GM20000 (cell line): ENCODE measurements around the gene HHAT.

ENCODE experiments used
- DNase-seq: peaks from one replicate; pipeline ENCODE4 v3.0.0; 2012; ENCODE audit warnings: low spot score
- TF ChIP-seq, protein P1 (sequence below): IDR thresholded peaks from 2 replicates; pipeline ENCODE4 v1.5.1; 2012; ENCODE audit warnings: mild to moderate bottlenecking, control low read depth; ENCODE audit errors: extremely low read depth, missing control alignments

HHAT gene

DNA sequence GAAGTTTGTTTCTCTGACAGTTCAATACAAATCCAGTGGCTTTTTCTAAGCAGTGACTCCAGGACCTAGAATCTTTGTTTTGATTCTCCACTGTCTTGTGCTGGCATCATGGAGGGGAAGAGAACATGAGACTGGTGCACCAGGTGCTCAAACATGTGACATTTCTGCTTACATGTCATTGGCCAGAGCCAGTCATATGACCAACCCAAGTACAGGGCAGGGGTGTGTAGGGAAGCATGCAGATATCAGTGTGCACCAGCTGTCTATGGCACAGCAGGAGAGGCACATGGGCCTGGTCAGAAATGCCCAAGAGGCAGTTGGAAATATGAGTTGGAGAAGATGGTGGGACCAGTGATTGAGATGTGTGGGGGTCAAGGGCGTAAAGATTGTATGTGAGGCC is 297.0 kb downstream of the HHAT start:
- TF ChIP-seq, protein P1, sequence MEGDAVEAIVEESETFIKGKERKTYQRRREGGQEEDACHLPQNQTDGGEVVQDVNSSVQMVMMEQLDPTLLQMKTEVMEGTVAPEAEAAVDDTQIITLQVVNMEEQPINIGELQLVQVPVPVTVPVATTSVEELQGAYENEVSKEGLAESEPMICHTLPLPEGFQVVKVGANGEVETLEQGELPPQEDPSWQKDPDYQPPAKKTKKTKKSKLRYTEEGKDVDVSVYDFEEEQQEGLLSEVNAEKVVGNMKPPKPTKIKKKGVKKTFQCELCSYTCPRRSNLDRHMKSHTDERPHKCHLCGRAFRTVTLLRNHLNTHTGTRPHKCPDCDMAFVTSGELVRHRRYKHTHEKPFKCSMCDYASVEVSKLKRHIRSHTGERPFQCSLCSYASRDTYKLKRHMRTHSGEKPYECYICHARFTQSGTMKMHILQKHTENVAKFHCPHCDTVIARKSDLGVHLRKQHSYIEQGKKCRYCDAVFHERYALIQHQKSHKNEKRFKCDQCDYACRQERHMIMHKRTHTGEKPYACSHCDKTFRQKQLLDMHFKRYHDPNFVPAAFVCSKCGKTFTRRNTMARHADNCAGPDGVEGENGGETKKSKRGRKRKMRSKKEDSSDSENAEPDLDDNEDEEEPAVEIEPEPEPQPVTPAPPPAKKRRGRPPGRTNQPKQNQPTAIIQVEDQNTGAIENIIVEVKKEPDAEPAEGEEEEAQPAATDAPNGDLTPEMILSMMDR = no peak
- DNase-seq = no peak

DNA sequence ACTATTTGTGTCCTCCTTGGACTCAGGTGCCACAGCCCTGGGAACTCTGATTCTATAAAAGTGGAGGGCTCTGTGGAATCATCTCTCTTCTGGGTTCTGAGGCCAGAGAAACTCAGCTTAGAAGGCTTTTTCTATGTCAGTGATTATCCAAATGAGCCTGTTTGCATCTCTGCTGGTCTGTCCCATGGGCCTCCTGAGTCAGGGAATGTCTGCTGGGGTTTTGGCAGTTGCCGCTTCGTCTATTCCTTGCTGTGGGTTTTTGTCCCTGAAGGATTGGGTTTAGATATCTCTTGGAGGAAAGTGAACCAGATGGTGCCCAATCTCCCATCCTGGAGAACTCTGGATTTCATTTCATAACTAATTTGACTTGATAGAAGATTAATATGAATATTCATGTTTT is 297.6 kb downstream of the HHAT start:
- no peak for DNase-seq

DNA sequence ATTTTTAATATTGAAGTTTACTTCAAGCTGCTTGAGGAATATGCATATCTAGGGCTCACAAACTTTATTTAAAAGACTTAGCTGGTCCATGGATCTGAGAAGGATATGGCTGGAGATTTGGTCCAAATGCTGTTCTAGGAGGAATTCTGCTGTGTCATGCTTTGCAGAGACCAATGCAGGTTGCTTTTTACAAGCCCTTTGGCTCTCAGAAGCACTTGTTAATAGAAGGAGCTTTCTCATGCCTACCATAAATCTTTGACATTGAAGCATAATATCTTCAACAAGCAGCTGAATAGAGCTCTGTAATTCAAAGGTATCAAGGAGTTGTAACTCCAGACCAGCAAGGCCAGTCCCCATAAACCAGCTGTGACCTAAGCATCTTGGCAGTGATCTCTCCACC is 299.1 kb downstream of the HHAT start:
- DNase-seq = no peak
- TF ChIP-seq, protein P1 = no peak

More for the DNA sequence above, 297.6 kb downstream of the HHAT start:
- TF ChIP-seq, protein P1 = no peak

DNA sequence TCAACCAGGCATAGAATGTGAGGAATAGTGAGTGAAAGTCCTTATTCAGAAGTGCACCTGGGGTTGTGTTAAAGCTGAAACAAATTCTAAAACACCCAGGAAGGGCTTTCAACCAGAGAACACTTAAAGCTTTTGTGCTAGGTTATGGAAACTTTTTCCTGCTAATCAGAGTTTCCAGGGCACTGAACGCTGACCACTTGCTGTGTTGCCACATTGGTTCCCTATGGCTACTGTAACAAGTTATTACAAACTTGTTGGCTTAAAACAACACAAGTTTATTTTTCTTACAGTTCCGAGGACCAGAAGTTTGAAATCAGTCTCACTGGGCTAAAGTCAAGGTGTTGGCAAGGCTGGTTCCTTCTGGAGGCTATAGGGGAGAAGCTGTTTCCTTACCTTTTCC is 300.6 kb downstream of the HHAT start:
- no peak for DNase-seq

DNA sequence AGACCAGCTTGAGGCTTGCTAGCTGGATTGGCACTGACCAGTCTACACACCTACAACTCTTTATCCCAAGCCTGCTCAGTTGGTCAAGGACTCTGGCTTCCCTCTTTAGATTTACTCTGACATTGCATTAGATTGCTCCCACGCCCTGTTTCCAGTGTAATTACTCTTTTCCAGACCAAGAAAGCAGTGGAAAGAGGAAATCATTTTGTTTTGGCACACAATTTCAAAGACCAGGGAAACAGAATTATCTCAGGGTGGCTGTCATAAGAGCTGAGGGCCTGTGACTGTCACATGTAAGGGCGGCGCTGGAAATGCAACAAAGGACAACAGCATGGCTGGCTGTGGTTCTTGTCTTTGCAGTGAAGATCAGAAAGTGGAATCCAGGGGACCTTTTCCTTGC is 302.7 kb downstream of the HHAT start:
- TF ChIP-seq, protein P1 = no peak
- DNase-seq = no peak

More for the DNA sequence above, 300.6 kb downstream of the HHAT start:
- TF ChIP-seq, protein P1 = no peak

DNA sequence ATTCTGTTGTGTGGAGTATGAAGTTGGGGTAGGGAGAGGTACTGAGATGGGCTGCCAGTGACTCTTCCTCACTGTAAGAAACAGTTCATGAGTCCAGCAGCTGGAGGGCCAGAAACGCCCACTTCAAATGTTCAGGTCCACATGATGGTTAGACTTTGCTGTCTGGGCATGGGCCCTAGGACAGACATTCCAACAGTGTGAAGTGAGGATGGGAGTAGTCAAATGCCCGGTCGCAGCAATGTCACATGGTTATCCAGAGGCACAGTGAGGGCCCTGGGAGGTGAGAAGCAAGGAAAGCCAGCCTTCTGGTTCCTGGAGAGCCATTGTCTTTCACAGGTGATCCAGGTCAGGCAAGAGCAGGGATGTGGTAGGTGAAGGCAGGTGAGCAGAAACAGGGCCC is 304.4 kb downstream of the HHAT start:
- TF ChIP-seq, protein P1 = no peak
- no peak for DNase-seq

DNA sequence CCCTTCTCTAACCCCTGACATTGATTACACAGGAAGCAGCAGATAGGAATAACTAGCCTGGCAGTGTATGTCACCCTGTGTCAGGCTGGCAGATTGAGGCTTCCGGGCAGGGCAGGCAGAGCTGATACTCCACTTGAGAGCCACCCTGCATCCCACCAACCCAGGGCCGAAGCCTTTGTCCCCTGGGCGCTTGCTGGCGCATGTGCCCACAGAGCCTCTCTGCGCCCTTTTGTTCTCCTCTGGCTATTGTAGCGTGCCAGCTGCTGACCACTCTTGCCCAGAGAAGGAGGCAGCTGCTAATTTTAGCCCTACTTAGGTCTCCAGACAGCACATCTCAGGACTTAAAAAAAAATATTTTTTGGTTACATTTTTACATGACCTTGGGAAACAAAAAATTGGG is 304.9 kb downstream of the HHAT start:
- TF ChIP-seq, protein P1 = no peak
- no peak for DNase-seq
